Measurements from ENCODE around the gene SLC4A1.
A peak's percentile ranks its signal among the peaks of the same experiment; 100 is the strongest.

Gene SLC4A1

DNA sequence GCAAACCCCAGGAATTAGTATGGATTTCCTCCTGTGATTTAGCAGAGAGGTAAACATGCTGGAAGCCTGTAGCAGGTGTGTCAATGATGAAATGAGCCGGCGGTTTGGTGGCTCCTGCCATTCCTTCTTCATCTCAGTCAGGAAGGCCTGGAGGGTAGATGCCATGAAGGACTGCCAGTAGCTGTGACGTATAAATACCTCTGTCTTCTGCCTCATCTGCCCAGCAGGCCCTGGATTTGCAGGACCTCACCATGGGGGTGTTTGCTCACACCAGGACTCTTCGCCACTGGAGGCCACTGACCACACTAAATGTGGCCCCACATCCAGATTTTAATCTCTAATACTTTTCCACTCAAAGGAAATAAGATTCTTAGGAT, 16.1 kb upstream of the SLC4A1 start:
- in situ Hi-C loops (cut with MboI; ENCODE audit: low sequenced_read_pairs, unreplicated experiment), result no loop called here
- DNase-seq (ENCODE audit: low spot score), result no peak
- TF ChIP-seq, protein P1, sequence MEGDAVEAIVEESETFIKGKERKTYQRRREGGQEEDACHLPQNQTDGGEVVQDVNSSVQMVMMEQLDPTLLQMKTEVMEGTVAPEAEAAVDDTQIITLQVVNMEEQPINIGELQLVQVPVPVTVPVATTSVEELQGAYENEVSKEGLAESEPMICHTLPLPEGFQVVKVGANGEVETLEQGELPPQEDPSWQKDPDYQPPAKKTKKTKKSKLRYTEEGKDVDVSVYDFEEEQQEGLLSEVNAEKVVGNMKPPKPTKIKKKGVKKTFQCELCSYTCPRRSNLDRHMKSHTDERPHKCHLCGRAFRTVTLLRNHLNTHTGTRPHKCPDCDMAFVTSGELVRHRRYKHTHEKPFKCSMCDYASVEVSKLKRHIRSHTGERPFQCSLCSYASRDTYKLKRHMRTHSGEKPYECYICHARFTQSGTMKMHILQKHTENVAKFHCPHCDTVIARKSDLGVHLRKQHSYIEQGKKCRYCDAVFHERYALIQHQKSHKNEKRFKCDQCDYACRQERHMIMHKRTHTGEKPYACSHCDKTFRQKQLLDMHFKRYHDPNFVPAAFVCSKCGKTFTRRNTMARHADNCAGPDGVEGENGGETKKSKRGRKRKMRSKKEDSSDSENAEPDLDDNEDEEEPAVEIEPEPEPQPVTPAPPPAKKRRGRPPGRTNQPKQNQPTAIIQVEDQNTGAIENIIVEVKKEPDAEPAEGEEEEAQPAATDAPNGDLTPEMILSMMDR (IDR thresholded peaks at IDR 0.05; ENCODE audit: borderline replicate concordance, control extremely low read depth, extremely low read depth, insufficient read depth, missing control alignments), result no peak

DNA sequence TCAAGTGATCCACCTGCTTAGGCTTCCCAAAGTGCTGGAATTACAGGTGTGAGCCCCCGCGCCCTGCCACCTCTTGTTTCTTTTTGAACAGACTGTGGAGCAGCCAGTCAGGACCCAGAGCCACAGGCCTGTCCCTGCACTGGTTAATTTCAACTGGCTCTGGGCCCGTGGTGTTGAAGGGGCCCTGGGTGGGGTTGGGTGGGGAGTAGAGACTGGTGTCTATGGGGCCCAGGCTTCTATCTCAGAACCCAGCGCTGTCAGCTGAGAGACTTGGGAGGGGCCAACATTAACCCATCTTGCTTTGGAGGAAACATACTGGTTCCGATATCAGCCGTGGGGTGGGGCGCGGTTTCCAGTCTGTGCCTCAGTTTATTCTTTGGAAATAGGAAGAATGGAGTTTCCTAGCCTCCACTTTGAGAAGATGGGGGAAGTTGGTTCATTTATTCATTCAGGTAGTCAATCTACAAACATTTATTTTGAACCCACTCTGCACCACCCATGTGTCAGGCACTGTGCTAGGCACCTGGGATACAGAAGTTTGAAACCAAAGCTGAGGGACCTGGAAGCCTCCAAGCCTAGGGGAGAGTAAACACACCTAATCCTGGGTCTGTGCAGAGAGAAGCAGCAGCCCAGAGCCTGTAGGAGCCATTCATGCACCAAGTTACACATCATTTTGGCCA, 15.5 kb upstream of the SLC4A1 start:
- no peak for DNase-seq (ENCODE audit: low spot score)
- in situ Hi-C loops (cut with MboI; ENCODE audit: low sequenced_read_pairs, unreplicated experiment), result no loop called here
- TF ChIP-seq, protein P1 (IDR thresholded peaks at IDR 0.05; ENCODE audit: borderline replicate concordance, control extremely low read depth, extremely low read depth, insufficient read depth, missing control alignments), result no peak

DNA sequence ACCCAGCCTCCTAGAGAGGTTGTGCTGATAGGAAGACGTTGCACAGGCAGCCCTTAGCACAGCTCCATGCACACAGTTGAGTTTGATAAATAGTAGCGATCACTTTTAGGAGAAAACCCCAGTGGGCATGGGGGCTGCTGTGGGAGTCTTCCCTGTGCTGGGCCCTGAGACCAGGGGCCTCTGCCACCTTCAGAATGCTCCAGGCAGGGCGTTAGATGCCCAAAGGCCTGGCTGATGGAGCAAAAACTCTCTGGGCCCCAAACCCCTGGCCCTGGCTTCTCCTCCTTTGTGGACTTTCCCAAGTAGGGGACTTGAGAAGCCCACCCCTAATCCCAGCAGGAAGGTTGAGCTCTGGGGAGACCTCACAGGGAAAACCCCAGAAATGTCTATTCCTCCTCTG, 14.3 kb upstream of the SLC4A1 start:
- TF ChIP-seq, protein P1 (IDR thresholded peaks at IDR 0.05; ENCODE audit: borderline replicate concordance, control extremely low read depth, extremely low read depth, insufficient read depth, missing control alignments), result no peak
- in situ Hi-C loops (cut with MboI; ENCODE audit: low sequenced_read_pairs, unreplicated experiment), result no loop called here
- no peak for DNase-seq (ENCODE audit: low spot score)

GRCh38 chr17:44281570-44281969, 13.6 kb upstream of the SLC4A1 start:
- TF ChIP-seq, protein P1 (IDR thresholded peaks at IDR 0.05; ENCODE audit: borderline replicate concordance, control extremely low read depth, extremely low read depth, insufficient read depth, missing control alignments), result no peak
- DNase-seq (ENCODE audit: low spot score), result no peak
- in situ Hi-C loops (cut with MboI; ENCODE audit: low sequenced_read_pairs, unreplicated experiment), result no loop called here

GRCh38 chr17:44280392-44280937, 12.5 kb upstream of the SLC4A1 start:
- no peak for DNase-seq (ENCODE audit: low spot score)
- TF ChIP-seq, protein P1 (IDR thresholded peaks at IDR 0.05; ENCODE audit: borderline replicate concordance, control extremely low read depth, extremely low read depth, insufficient read depth, missing control alignments), result no peak
- in situ Hi-C loops (cut with MboI; ENCODE audit: low sequenced_read_pairs, unreplicated experiment), result no loop called here

- in situ Hi-C loops (cut with MboI; ENCODE audit: low sequenced_read_pairs, unreplicated experiment), result no loop called here
- peak; percentile 89 for DNase-seq (ENCODE audit: low spot score)
- TF ChIP-seq, protein P1 (IDR thresholded peaks at IDR 0.05; ENCODE audit: borderline replicate concordance, control extremely low read depth, extremely low read depth, insufficient read depth, missing control alignments), result no peak
Measured at GRCh38 chr17:44279666-44280391, 11.9 kb upstream of the SLC4A1 start.

Data from GM13976 (cell line).